PC-9 (cell line): Measurements from ENCODE around the gene EFTUD2.

ENCODE experiments used
- EZH2 ChIP-seq: fragments of 200-600 bp; sonication (generic); IDR thresholded peaks from 2 replicates; pipeline ENCODE4 v1.8.0; 2017; ENCODE audit warnings: antibody characterized with exemption, low read depth
- TF ChIP-seq, protein P1 (sequence below): fragments of 200-600 bp; sonication (generic); conservative IDR thresholded peaks from 2 replicates; pipeline ENCODE4 v1.6.1; 2017; ENCODE audit warnings: mixed run types, antibody characterized with exemption, mild to moderate bottlenecking, moderate library complexity

DNA sequence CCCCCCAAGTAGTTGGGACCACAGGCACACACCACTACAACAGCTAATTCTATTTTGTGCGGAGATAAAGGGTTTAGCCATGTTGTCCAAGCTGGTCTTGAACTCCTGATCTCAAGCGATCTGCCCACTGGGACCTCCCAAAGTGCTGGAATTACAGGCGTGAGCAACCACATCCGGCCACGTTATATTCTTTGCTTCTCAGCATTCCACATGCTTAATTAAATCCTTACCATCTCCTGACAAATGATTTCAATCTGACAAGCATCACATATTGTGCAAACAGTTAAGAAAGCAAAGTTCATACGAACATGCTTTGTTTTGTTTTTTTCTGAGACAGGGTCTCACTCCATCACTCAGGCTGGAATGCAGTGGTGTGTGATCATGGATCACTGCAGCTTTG lies 33.3 kb downstream of the EFTUD2 start:
- TF ChIP-seq, protein P1, sequence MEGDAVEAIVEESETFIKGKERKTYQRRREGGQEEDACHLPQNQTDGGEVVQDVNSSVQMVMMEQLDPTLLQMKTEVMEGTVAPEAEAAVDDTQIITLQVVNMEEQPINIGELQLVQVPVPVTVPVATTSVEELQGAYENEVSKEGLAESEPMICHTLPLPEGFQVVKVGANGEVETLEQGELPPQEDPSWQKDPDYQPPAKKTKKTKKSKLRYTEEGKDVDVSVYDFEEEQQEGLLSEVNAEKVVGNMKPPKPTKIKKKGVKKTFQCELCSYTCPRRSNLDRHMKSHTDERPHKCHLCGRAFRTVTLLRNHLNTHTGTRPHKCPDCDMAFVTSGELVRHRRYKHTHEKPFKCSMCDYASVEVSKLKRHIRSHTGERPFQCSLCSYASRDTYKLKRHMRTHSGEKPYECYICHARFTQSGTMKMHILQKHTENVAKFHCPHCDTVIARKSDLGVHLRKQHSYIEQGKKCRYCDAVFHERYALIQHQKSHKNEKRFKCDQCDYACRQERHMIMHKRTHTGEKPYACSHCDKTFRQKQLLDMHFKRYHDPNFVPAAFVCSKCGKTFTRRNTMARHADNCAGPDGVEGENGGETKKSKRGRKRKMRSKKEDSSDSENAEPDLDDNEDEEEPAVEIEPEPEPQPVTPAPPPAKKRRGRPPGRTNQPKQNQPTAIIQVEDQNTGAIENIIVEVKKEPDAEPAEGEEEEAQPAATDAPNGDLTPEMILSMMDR: no peak
- TF ChIP-seq EZH2: no peak
